Cerebellar cortex (tissue), 1 donor: ENCODE data around the gene EPB41.
"Not testable (repeated sequence)": the region's sequence is repeated elsewhere in the genome, so short reads cannot be mapped to it uniquely, and the experiment has no call there.

Experiments used
- DNase-seq: peaks from one replicate; pipeline ENCODE4 v3.0.0-alpha.2; 2015; ENCODE audit warnings: low spot score

EPB41 gene

GRCh38 chr1:28927266-28927647 is 12.9 kb downstream of the EPB41 start:
- DNase-seq = no peak

GRCh38 chr1:28927648-28928313 is 13.4 kb downstream of the EPB41 start:
- no peak for DNase-seq

- no peak for DNase-seq
Observed at GRCh38 chr1:28928314-28928941, 14.1 kb downstream of the EPB41 start.

DNA sequence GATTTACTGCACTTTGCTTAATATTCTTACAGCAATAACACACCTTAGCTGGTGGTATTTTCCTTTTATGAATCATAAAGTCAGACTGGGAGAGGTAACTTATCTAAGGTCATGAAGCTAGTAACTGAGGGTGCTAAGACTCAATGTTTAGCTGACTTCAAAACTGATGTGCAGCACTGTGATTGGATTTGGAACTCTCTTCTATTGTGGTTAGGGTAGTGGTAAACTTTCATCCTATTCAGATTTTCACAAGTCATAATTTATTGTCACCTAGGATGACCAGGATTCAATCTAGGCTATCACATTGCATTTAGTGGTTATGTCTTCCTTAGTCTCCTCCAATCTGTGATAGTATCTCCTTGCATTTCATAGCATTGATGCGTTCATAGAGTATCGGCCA is 18.9 kb downstream of the EPB41 start:
- DNase-seq = no peak

GRCh38 chr1:28933918-28934317 is 19.5 kb downstream of the EPB41 start:
- no peak for DNase-seq

DNA sequence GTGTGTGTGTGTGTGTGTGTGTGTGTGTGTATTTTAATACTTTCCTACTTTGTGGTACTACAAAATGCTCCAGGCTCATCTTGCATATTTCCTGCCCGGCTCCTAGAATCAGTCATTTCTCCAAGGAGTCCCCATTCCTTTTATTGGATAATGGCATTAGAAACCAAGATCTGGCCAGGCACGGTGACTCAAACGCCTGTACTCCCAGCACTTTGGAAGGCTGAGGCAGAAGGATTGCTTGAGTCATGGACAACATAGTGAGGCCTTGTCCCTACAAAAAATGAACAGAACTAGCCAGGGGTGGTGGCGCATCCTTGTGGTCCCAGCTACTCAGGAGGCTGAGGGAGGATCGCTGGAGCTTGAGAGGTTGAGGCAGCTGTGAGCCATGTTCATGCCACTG is 20.3 kb downstream of the EPB41 start:
- no peak for DNase-seq

GRCh38 chr1:28935293-28935692 is 20.9 kb downstream of the EPB41 start:
- DNase-seq = no peak

GRCh38 chr1:28936094-28936493 is 21.7 kb downstream of the EPB41 start:
- DNase-seq = no peak

GRCh38 chr1:28936528-28936927 is 22.2 kb downstream of the EPB41 start:
- no peak for DNase-seq

DNA sequence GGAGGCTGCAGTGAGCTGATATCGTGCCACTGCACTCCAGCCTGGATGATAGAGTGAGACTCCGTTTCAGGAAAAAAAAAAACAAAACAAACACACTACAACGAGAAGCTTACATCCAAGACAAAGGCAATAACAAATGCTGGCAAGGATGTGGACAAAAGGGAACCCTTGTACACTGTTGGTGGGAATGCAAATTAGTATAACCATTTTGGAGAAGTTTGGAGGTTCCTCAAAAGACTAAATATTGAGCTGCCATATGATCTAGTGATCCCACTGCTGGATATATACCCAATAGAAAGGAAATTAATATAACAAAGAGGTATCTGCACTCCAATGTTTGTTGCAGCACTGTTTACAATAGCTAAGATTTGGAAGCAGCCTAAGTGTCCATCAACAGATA is 29.2 kb downstream of the EPB41 start:
- not testable (repeated sequence) for DNase-seq

DNA sequence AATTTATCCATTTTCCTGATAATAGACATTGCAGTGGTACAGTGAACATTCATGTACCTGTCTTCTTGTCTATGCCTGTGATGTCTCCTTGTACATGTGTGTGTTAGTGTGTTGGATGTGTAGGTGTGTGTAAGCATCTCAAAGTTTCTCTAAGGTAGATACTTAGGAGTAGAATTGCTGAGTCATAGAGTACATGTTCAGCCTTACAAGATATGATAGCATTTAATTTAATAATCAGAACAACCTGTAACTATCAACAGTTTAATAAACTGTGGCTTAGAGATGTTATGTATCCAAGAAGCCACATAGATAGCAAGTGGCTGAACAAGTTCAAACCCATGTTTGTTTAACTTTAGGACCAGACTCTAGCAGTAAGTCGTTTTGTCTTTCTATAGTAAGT is 35.6 kb downstream of the EPB41 start:
- no peak for DNase-seq

DNA sequence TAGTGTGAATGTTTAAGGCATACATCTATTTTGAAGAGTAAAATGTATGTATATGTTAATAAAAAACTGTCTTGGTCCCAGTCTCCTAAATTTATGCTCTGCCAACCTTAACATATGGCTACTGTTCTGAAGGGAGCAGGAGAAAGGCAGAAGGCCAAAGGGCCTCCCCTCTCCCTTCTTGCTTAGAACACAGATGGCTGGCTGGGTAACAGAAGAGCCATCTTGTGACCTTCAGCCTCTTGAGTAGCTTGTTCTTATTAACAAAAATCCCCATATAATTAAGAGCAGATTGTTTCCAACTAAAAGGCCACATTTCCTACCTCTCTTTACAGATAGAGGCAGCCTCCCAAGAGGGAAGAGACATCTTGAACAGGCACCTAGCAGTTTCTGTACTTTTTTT is 36.1 kb downstream of the EPB41 start:
- peak; percentile 83 for DNase-seq

DNA sequence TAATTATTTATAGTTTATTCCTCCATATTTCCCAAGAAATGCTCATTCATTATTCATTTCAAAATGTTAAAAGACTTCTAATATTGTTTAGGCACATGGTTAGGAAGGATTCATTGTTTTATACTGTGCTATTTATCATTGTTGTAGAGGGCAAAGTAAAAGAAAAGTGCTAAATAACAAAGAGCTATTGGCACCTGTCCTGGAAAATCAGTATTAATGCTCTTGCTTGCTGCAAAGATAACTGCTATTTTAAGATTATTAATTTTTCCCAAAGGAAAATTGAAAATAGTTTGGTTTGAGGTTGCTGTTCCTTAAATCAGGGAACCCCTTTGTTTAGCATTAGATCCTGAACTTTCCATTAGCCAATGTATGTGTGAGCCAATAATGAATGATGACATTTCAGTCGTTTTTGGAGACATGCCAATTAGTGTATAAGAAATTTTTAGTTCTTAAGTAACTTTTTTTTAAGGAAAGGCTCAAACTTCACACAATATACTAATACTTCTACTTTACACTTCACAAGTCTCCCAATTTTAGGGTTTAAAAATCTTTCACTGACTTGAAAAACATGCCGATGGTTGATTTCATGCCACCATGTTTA is 39.9 kb downstream of the EPB41 start:
- DNase-seq = no peak

DNA sequence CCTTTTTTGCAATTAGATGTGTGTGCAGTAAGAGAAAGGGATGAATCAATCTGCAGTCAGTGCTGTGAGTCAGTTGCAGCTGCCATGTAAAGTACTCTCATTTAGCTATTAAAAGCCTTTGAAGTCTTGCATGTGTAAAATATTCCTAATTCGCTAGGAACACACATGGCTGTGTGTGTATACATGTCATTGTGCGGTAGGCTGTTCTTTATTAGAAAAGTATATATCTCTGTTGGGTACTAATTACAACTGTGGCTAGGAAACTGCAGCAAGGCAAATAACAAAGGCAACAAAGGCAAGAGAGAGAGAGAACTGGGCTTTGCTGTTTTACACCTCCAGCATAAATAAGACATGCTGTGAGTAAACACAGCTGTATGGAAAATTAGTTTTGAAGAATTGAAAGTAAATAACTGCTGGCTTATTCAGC is 41.7 kb downstream of the EPB41 start:
- DNase-seq = no peak

DNA sequence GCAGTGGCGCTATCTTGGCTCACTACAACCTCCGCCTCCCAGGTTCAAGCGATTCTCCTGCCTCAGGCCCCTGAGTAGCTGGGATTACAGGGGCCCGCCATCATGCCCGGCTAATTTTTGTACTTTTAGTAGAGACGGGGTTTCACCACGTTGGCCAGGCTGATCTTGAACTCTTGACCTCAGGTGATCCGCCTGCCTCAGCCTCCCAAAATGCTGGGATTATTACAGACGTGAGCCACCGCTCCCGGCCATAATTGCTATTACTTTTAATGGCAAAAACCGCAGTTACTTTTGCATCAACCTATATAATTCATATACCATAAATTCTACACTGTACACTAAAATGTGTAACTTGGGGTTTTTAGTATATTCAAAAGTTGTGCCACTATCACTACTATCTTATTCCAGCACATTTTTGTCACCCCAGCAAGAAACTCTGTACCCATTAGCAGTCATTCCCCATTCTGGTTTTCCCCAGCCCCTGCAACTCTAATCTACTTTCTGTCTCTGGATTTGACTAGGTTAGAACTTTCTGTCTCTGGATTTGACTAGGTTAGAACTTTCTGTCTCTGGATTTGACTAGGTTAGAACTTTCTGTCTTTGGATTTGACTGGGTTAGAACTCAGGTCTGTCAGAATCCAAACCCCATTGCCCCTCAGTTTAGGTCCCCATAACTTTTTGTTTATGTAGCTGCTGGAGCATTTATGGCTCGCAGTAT is 47.9 kb downstream of the EPB41 start:
- not testable (repeated sequence) for DNase-seq

DNA sequence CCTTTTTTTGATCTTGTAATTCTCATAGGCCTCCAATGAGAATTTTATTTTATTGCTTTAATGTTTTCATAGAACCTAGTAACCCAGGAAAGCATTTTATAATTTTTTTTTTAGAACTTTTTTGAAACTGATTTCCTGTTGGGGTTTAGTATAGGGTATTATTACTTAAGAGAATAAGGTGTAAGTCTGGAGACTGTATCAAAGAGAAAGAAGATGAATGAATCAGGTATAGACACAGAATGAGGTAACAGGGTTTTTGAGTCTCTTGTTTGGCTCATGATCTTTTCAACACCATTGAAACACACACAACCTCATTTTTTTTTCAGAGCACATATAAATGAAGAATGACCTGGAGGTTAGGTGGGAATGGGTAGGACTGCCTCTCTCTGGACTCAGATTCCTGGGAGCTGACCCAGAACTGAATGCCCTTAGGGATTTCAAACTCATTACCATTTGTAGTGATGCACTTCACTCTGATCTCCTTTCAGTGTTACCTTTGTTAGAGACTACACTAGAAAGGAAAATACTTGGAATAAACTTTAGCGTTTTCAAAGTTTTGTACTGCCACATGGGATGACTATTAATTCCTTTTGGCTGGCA is 51.0 kb downstream of the EPB41 start:
- no peak for DNase-seq

DNA sequence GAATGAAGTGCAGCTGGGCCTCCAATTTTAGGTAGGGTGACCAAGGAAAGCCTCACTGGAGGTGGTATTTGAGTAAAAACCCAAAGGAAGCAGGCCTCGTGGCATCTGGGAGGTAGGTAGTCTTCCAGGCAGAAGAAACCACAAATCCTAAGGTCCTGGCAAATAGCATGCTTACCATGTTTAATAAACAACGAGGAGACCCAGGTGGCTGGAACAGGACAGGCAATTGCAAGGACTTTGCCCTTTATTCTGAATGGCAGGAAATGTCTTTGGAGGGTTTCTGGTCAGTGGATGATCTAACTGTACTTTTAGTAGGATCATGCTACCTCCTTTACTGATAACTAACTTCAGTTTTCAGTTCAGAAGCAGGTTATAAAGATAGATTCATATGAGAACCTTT is 52.2 kb downstream of the EPB41 start:
- no peak for DNase-seq

DNA sequence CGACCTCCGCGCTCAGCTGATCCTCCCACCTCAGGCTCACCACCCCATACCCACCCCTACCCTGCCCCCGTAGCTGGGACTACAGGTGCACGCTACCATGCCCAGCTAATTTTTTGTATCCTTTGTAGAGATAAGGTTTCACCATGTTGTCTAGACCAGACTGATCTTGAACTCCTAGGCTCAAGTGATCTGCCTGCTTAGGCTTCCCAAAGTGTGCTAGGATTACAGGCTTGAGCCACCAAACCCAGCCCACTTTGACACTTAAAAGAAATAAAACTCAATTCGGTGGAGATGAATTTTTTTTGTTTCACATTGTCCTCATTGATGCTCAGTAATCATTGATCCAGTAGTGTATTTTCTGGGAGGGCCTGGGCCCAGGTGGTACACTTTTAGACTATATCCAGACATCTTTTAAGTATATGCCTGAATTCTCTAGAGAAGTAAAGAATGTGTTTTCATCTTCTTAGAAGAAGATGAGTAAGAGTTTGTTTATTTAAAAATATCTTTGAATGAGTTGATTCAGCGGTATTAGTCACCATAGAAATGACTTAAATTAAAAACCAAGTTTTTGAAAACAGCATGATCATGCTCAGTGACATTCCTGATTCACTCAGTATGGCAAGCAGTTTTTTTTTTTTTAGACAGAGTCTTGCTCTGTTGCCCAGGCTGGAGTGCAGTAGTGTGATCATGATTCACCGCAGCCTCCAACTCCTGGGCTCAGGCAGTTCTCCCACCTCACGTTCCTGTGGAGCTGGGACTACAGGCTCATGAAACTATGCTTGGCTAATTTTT is 57.8 kb downstream of the EPB41 start:
- DNase-seq = no peak

DNA sequence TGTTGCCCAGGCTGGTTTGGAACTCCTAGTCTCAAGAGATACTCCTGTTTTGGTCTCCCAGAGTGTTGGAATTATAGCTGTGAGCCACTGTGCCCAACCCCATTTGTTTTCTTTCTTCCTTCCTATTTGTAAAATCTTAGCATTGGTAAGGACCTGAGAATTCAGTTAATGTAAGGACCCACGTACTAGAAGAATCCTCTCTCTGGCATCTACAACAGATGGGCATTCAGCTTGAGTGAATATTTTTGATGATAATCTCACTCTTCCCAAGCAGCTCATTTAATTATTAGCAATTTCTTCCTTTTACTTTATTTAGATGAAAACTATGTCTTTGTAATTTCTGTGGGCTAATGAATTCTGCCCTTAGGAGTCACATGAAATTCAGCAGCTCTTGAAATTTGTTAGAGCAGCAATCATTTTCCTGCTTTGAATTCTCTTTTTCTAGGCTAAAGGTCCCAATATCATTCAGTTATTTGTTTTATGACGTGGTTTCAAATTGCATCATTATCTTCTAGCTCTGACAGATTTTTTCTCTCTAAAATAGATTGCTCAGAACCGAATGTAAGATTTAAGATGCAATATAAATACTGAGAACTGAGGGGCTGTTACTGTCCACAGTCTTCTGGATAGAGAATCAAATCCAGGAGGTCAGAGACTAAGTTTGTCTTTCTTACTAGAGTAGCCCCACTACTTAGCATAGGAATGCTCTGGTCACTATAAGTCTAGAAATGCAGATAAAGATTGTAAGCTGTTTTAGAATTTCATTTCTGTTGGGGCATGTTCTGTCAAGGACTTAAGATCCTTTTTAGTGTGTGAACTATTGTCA is 59.4 kb downstream of the EPB41 start:
- no peak for DNase-seq

GRCh38 chr1:28974432-28974831 is 60.1 kb downstream of the EPB41 start:
- no peak for DNase-seq

GRCh38 chr1:28976248-28976647 is 61.9 kb downstream of the EPB41 start:
- no peak for DNase-seq
